Panc1 (cell line): ENCODE results near the gene PRKG1.

Experiments used
- CTCF ChIP-seq: fragments of 450-650 bp; IDR thresholded peaks from 2 replicates; pipeline ENCODE4 v1.5.1; 2017; ENCODE audit warnings: mild to moderate bottlenecking
- POLR2AphosphoS5 ChIP-seq: IDR thresholded peaks from 2 replicates; pipeline ENCODE4 v1.6.1; 2012; ENCODE audit warnings: mild to moderate bottlenecking, low read depth, low read length, moderate library complexity
- REST ChIP-seq, 2 experiments: IDR thresholded peaks; 2 replicates each; pipeline ENCODE4 v1.6.1; 2011 to 2012; ENCODE audit warnings: low read depth in 2 of 2, control low read depth in 1 of 2, low read length in 1 of 2, mild to moderate bottlenecking in 1 of 2, moderate library complexity in 1 of 2; ENCODE audit not compliant: insufficient read depth in 1 of 2
- SIN3A ChIP-seq: IDR thresholded peaks from 2 replicates; pipeline ENCODE4 v1.6.1; 2012; ENCODE audit warnings: low read depth, mild to moderate bottlenecking, low read length, moderate library complexity, borderline replicate concordance; ENCODE audit not compliant: insufficient read depth
- TCF7L2 ChIP-seq: IDR thresholded peaks from 2 replicates; pipeline ENCODE4 v1.6.1; 2011; ENCODE audit warnings: mild to moderate bottlenecking, low read depth, low read length, inconsistent platforms

- TF ChIP-seq CTCF (no peak), SIN3A (no peak), POLR2AphosphoS5 (no peak), REST (IDR thresholded peaks at IDR 0.05; ENCODE audit: insufficient read depth in 1 of 2, low read depth in 2 of 2, low read length in 1 of 2) (no peak), TCF7L2 (no peak)
Observed at GRCh38 chr10:51861051-51861450, 786.8 kb downstream of the PRKG1 start.
